ENCODE measurements around the gene MRPL34. TPM values are rescaled to one million over a fixed set of nuclear protein-coding genes. Genes with fewer than 3 reads are reported as not detected.
A peak's percentile ranks its signal among the peaks of the same experiment; 100 is the strongest.
"Not testable (repeated sequence)": the region's sequence is repeated elsewhere in the genome, so short reads cannot be mapped to it uniquely, and the experiment has no call there.

The MRPL34 gene
- total RNA-seq, 1 donor from 2014 or later: 80.7 TPM

- no peak for DNase-seq
- Mint-ChIP-seq H3K4me3 (ENCODE audit: unreplicated experiment) (peak overlapping the region; percentile 93), H3K36me3 (ENCODE audit: unreplicated experiment) (no peaks in the 10 kb centered on the region), H3K4me1 (ENCODE audit: low read depth, unreplicated experiment) (peaks cover 4% of the 10 kb centered on the region), H3K27me3 (ENCODE audit: unreplicated experiment) (peaks cover 11% of the 10 kb centered on the region), H3K27ac (ENCODE audit: unreplicated experiment) (peak overlapping the region; percentile 28), H3K9me3 (ENCODE audit: unreplicated experiment) (peaks cover 6% of the 10 kb centered on the region)
- TF ChIP-seq, protein P1, sequence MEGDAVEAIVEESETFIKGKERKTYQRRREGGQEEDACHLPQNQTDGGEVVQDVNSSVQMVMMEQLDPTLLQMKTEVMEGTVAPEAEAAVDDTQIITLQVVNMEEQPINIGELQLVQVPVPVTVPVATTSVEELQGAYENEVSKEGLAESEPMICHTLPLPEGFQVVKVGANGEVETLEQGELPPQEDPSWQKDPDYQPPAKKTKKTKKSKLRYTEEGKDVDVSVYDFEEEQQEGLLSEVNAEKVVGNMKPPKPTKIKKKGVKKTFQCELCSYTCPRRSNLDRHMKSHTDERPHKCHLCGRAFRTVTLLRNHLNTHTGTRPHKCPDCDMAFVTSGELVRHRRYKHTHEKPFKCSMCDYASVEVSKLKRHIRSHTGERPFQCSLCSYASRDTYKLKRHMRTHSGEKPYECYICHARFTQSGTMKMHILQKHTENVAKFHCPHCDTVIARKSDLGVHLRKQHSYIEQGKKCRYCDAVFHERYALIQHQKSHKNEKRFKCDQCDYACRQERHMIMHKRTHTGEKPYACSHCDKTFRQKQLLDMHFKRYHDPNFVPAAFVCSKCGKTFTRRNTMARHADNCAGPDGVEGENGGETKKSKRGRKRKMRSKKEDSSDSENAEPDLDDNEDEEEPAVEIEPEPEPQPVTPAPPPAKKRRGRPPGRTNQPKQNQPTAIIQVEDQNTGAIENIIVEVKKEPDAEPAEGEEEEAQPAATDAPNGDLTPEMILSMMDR (IDR thresholded peaks at IDR 0.05; ENCODE audit: partially characterized antibody, unreplicated experiment): no peak
Observed at GRCh38 chr19:17266589-17266974, 39.1 kb upstream of the MRPL34 start.

- DNase-seq: peak; percentile 91
- Mint-ChIP-seq H3K36me3 (ENCODE audit: unreplicated experiment) (no peaks in the 10 kb centered on the region), H3K4me1 (ENCODE audit: low read depth, unreplicated experiment) (peaks cover 4% of the 10 kb centered on the region), H3K9me3 (ENCODE audit: unreplicated experiment) (peaks cover 6% of the 10 kb centered on the region), H3K27me3 (ENCODE audit: unreplicated experiment) (peaks cover 11% of the 10 kb centered on the region), H3K4me3 (ENCODE audit: unreplicated experiment) (peak within 1 kb of the TSS; percentile 93), H3K27ac (ENCODE audit: unreplicated experiment) (peak within 1 kb of the TSS; percentile 28)
- TF ChIP-seq, protein P1 (IDR thresholded peaks at IDR 0.05; ENCODE audit: partially characterized antibody, unreplicated experiment): no peak
Observed at GRCh38 chr19:17266975-17267788, 38.5 kb upstream of the MRPL34 start, which contains the start of gene BABAM1. BABAM1 (plus strand) TSS chr19:17267443; CDS start chr19:17268807, 1,364 bp downstream.

- Mint-ChIP-seq H3K4me1 (ENCODE audit: low read depth, unreplicated experiment) (peaks cover 4% of the 10 kb centered on the region), H3K36me3 (ENCODE audit: unreplicated experiment) (no peaks in the 10 kb centered on the region), H3K27ac (ENCODE audit: unreplicated experiment) (no peak overlapping the region), H3K4me3 (ENCODE audit: unreplicated experiment) (no peak overlapping the region), H3K27me3 (ENCODE audit: unreplicated experiment) (peaks cover 9% of the 10 kb centered on the region), H3K9me3 (ENCODE audit: unreplicated experiment) (peaks cover 6% of the 10 kb centered on the region)
- TF ChIP-seq, protein P1 (IDR thresholded peaks at IDR 0.05; ENCODE audit: partially characterized antibody, unreplicated experiment): no peak
- DNase-seq: no peak
Observed at GRCh38 chr19:17268754-17269153, 36.9 kb upstream of the MRPL34 start.

DNA sequence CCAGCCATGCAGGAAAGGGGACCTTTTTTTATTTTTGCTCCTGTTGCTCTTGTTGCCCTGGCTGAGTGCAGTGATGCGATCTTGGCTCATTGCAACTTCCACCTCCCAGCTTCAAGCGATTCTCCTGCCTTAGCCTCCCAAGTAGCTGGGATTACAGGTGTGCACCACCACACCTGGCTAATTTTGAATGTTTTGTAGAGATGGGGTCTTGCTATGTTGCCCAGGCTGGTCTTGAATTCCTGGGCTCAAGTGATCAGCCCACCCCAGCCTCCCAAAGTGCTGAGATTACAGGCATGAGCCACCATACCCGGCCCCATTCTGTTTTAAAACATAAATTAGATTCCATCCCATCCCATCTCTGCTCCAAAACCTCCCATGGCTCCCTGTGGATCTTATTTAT, 30.8 kb upstream of the MRPL34 start:
- not testable (repeated sequence) for H3K27me3 Mint-ChIP-seq (ENCODE audit: unreplicated experiment); DNase-seq; H3K27ac Mint-ChIP-seq (ENCODE audit: unreplicated experiment); H3K4me3 Mint-ChIP-seq (ENCODE audit: unreplicated experiment); H3K9me3 Mint-ChIP-seq (ENCODE audit: unreplicated experiment); H3K36me3 Mint-ChIP-seq (ENCODE audit: unreplicated experiment); H3K4me1 Mint-ChIP-seq (ENCODE audit: low read depth, unreplicated experiment)

DNA sequence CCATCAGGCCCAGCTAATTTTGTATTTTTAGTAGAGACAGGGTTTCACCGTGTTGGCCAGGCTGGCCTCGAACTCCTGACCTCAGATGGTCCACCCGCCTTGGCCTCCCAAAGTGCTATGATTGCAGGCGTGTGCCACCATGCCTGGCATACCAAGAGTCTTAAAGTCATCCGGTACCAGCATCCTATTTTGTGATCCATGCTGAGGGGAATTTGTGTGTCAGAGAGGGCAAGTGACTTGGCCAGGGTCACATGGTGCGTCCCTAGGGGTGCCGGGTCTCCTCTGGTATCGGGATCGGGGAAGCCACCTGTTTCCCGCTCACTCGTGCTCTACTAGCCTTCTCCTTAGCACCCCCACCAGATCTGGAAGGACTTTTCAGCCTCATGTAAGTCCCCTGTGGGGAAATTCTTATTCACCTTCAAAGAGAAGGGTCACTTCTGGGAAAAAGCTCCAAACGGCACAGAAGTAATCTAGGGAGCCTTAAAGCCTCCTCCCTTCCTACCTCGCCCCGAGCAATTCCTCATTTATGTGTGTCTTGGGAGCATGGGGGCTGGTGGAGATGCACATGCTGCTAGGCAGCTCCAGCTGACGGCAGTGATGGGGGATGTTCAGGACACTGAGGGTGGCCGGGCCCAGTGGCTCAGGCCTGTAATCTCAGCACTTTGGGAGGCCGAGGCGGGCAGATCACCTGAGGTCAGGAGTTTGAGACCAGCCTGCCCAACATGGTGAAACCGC, 30.1 kb upstream of the MRPL34 start:
- Mint-ChIP-seq H3K27me3 (ENCODE audit: unreplicated experiment) (peaks cover 4% of the 10 kb centered on the region), H3K9me3 (ENCODE audit: unreplicated experiment) (no peaks in the 10 kb centered on the region), H3K36me3 (ENCODE audit: unreplicated experiment) (no peaks in the 10 kb centered on the region), H3K4me3 (ENCODE audit: unreplicated experiment) (no peak overlapping the region), H3K4me1 (ENCODE audit: low read depth, unreplicated experiment) (no peaks in the 10 kb centered on the region), H3K27ac (ENCODE audit: unreplicated experiment) (no peak overlapping the region)
- TF ChIP-seq, protein P1 (IDR thresholded peaks at IDR 0.05; ENCODE audit: partially characterized antibody, unreplicated experiment): no peak
- DNase-seq: no peak

Data from glutamatergic neuron (in vitro differentiated cells).